ENCODE data around the gene AFF3. TPM values are rescaled to one million over a fixed set of nuclear protein-coding genes. Genes with fewer than 3 reads are reported as not detected.
"Not testable (repeated sequence)": the region's sequence is repeated elsewhere in the genome, so short reads cannot be mapped to it uniquely, and the experiment has no call there.

Gene AFF3
- total and polyA plus RNA-seq, 10 donors = 6.0 to 92.2 (median 64.0) TPM

- H3K27ac ChIP-seq = no peak overlapping the region
- no peak overlapping the region for H3K4me3 ChIP-seq
- DNase-seq = no peak
Measured at GRCh38 chr2:100163605-100164004, 21.2 kb upstream of the AFF3 start.

GRCh38 chr2:100161945-100162620 lies 19.7 kb upstream of the AFF3 start:
- H3K9me3 ChIP-seq = peaks cover 2 to 16% (median 11%) of the 10 kb centered on the region in 8 donors
- H3K4me1 ChIP-seq = no peaks in the 10 kb centered on the region
- TF ChIP-seq POLR2AphosphoS5 (IDR thresholded peaks at IDR 0.05) (no peak), POLR2A (IDR thresholded peaks at IDR 0.05) (no peak), CTCF (IDR thresholded peaks at IDR 0.05 in 8 of 11, conservative IDR thresholded peaks at IDR 0.05 in 3 of 11) (no peak)
- intact Hi-C loops (cut with DNase I; ENCODE audit: low total_unique reads) = no loop called here
- no peak overlapping the region for H3K27ac ChIP-seq
- H3K27me3 ChIP-seq (replicated peaks in 1 of 7) = no peaks in the 10 kb centered on the region
- H3K36me3 ChIP-seq = no peaks in the 10 kb centered on the region
- H3K4me3 ChIP-seq = no peak overlapping the region
- DNase-seq = no peak

More at GRCh38 chr2:100163605-100164004, 21.2 kb upstream of the AFF3 start:
- H3K9me3 ChIP-seq = peaks cover 2 to 16% (median 11%) of the 10 kb centered on the region in 8 donors
- TF ChIP-seq POLR2AphosphoS5 (IDR thresholded peaks at IDR 0.05) (no peak), POLR2A (IDR thresholded peaks at IDR 0.05) (no peak), CTCF (IDR thresholded peaks at IDR 0.05 in 8 of 11, conservative IDR thresholded peaks at IDR 0.05 in 3 of 11) (no peak)
- H3K36me3 ChIP-seq = no peaks in the 10 kb centered on the region
- intact Hi-C loops (cut with DNase I; ENCODE audit: low total_unique reads) = no loop called here
- no peaks in the 10 kb centered on the region for H3K27me3 ChIP-seq (replicated peaks in 1 of 7)
- H3K4me1 ChIP-seq = no peaks in the 10 kb centered on the region

GRCh38 chr2:100160396-100160795 lies 18.0 kb upstream of the AFF3 start:
- H3K27me3 ChIP-seq (replicated peaks in 1 of 7) = no peaks in the 10 kb centered on the region
- intact Hi-C loops (cut with DNase I; ENCODE audit: low total_unique reads) = no loop called here
- no peak overlapping the region for H3K27ac ChIP-seq
- H3K4me3 ChIP-seq = no peak overlapping the region
- TF ChIP-seq CTCF (IDR thresholded peaks at IDR 0.05 in 8 of 11, conservative IDR thresholded peaks at IDR 0.05 in 3 of 11) (no peak), POLR2AphosphoS5 (IDR thresholded peaks at IDR 0.05) (no peak), POLR2A (IDR thresholded peaks at IDR 0.05) (no peak)
- no peaks in the 10 kb centered on the region for H3K36me3 ChIP-seq
- no peaks in the 10 kb centered on the region for H3K4me1 ChIP-seq
- 88 to 100% (median 94%) methylated on average over 1 of the region's 1 CpG for WGBS, 5 donors
- DNase-seq = no peak
- H3K9me3 ChIP-seq = peaks cover 2 to 16% (median 11%) of the 10 kb centered on the region in 8 donors

- H3K4me1 ChIP-seq; H3K36me3 ChIP-seq; DNase-seq; H3K27ac ChIP-seq; H3K4me3 ChIP-seq; H3K27me3 ChIP-seq (replicated peaks in 1 of 7); intact Hi-C loops (cut with DNase I; ENCODE audit: low total_unique reads): not testable (repeated sequence)
- H3K9me3 ChIP-seq = peaks cover 0 to 11% (median 0%) of the 10 kb centered on the region in 8 donors
- 90 to 100% (median 94%) methylated on average over 4 of the region's 4 CpGs for WGBS, 5 donors
Measured at GRCh38 chr2:100151832-100152231, 9.4 kb upstream of the AFF3 start.

All from spleen (tissue), 11 donors.